ENCODE data around the gene COL6A2. TPM values are rescaled to one million over a fixed set of nuclear protein-coding genes. Genes with fewer than 3 reads are reported as not detected.

The COL6A2 gene
- total and polyA plus RNA-seq, 4 donors, result 335 to 3,611 (median 1,409) TPM

DNA sequence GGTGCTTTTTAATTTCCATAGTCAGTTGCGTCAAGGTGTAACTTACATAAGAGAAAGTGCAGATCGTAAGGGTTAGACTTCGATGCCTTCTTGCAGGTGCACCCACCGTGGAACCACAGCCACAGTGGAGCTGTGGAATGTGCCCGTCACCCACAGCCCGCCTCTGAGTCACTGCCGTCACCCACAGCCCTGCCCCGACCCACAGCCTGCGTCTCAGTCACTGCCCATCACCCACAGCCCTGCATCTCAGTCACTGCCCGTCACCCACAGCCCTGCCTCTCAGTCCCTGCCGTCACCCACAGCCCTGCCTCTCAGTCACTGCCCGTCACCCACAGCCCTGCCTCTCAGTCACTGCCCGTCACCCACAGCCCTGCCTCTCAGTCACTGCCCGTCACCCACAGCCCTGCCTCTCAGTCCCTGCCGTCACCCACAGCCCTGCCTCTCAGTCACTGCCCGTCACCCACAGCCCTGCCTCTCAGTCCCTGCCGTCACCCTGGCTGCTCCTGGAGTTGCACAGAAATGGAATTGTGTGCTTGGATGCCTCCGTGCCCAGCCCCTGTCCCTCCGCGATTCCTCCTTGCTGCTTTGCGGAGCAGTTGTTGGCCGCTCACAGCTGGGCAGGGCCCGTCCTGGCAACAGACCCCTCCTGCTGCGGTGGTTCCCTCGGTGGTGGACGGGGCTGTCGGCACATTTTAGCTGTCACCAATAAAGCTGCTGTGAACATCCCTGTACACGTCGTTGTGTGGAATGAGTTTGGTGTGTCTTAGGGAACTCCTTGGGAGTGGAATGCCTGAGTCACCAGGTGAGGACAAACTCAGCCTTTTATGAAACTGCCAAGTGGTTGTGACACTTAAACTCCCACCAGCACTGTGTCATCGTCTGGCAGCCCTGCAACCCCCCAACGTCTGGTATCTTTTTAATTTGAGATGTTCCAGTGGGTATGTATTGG lies 44.9 kb upstream of the COL6A2 start:
- DNase-seq (peak in 1 of 2 donors; percentile 44), ATAC-seq (ENCODE audit: low FRiP score) (no peak)
- no peaks in the 10 kb centered on the region for H3K27me3 ChIP-seq (ENCODE audit: control insufficient read depth in 1 of 2, insufficient read depth in 2 of 2, low read length in 1 of 2)
- H3K27ac ChIP-seq (ENCODE audit: low read depth in 1 of 2, low read length in 2 of 2), result no peak overlapping the region
- no peak overlapping the region for H3K4me3 ChIP-seq (ENCODE audit: low read length in 2 of 2)
- H3K36me3 ChIP-seq (ENCODE audit: control insufficient read depth in 1 of 2, insufficient read depth in 2 of 2, low read length in 1 of 2), result no peaks in the 10 kb centered on the region
- H3K9me3 ChIP-seq (ENCODE audit: control insufficient read depth, low read length), result no peaks in the 10 kb centered on the region
- H3K4me1 ChIP-seq (ENCODE audit: control insufficient read depth in 1 of 2, insufficient read depth in 2 of 2, low read length in 2 of 2), result no peaks in the 10 kb centered on the region
- intact Hi-C loops (cut with DNase I), result no loop called here
- 79 to 90% methylated on average over 31 of the region's 31 CpGs for WGBS, 2 donors

DNA sequence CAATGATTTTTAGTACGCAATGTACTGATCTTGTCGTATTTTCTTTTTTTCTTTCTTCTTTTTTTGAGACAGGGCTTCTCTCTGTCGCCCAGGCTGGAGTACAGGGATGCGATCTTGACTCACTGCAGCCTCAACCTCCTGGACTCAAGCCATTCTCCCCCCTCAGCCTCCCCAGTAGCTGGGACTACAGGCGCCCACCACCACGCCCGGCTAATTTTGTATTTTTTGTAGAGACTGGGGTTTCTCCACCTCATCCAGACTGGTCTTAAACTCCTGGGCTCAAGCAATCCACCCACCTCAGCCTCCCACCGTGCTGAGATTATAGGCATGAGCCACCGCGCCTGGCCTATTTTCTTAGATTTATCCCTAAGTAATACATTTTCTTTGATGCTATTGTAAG lies 43.9 kb upstream of the COL6A2 start:
- ATAC-seq (ENCODE audit: low FRiP score), result no peak
- Histone ChIP-seq H3K9me3 (ENCODE audit: control insufficient read depth, low read length) (no peaks in the 10 kb centered on the region), H3K27me3 (ENCODE audit: control insufficient read depth in 1 of 2, insufficient read depth in 2 of 2, low read length in 1 of 2) (no peaks in the 10 kb centered on the region), H3K27ac (ENCODE audit: low read depth in 1 of 2, low read length in 2 of 2) (no peak overlapping the region), H3K36me3 (ENCODE audit: control insufficient read depth in 1 of 2, insufficient read depth in 2 of 2, low read length in 1 of 2) (no peaks in the 10 kb centered on the region), H3K4me3 (ENCODE audit: low read length in 2 of 2) (no peak overlapping the region), H3K4me1 (ENCODE audit: control insufficient read depth in 1 of 2, insufficient read depth in 2 of 2, low read length in 2 of 2) (no peaks in the 10 kb centered on the region)
- WGBS, 2 donors, result 80 to 82% methylated on average over 10 of the region's 10 CpGs
- no peak for DNase-seq
- intact Hi-C loops (cut with DNase I), result no loop called here

DNA sequence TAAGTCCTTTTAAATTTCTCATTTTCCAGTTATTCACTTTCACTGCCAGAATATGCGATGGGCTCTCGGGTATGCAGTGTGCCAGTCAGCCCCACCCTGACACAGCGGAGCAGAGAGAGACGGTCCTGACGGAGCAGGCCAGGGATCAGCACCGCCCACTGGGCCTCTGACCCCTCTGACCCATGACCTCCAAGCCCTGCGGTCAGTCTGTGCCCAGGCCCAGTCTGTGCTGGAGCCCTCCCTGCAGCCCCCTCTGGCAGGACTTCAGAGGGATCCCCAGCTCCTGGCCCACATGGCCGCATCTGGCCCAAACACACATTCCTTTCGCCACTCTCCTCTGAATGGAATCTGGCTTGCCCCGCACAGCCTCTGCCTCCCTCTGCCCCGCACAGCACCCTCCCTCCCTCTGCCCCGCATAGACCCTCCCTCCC lies 43.4 kb upstream of the COL6A2 start:
- 13 to 17% methylated on average over 10 to 12 of the region's 12 CpGs for WGBS, 2 donors
- Histone ChIP-seq H3K4me3 (ENCODE audit: low read length in 2 of 2) (no peak overlapping the region), H3K4me1 (ENCODE audit: control insufficient read depth in 1 of 2, insufficient read depth in 2 of 2, low read length in 2 of 2) (no peaks in the 10 kb centered on the region), H3K27me3 (ENCODE audit: control insufficient read depth in 1 of 2, insufficient read depth in 2 of 2, low read length in 1 of 2) (no peaks in the 10 kb centered on the region), H3K27ac (ENCODE audit: low read depth in 1 of 2, low read length in 2 of 2) (peak overlapping the region; percentile 70 to 83), H3K9me3 (ENCODE audit: control insufficient read depth, low read length) (no peaks in the 10 kb centered on the region), H3K36me3 (ENCODE audit: control insufficient read depth in 1 of 2, insufficient read depth in 2 of 2, low read length in 1 of 2) (no peaks in the 10 kb centered on the region)
- intact Hi-C loops (cut with DNase I), result no loop called here
- ATAC-seq (ENCODE audit: low FRiP score) (no peak), DNase-seq (peak in 1 of 2 donors; percentile 76)

DNA sequence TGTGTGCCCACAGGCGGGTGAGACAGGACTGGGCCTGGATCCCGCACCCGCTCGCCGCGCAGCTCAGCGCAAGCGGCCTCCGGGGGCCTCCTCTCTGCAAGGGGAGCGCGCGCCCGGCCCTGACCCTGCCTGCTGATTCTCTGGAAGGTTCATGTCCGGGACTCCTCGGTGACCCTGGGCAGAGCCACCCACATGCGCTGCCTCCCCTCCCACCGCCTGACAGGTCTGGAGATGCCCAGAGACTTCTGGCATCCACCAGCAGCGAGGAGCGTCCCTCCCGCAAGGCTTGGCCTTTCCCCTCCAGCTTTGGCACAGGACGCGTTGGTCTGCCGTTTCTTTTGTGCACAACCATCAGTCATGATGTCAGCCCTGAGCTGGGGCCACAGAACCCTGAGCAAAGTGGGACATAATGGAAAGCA lies 42.0 kb upstream of the COL6A2 start:
- H3K9me3 ChIP-seq (ENCODE audit: control insufficient read depth, low read length), result no peaks in the 10 kb centered on the region
- no peaks in the 10 kb centered on the region for H3K36me3 ChIP-seq (ENCODE audit: control insufficient read depth in 1 of 2, insufficient read depth in 2 of 2, low read length in 1 of 2)
- no peaks in the 10 kb centered on the region for H3K27me3 ChIP-seq (ENCODE audit: control insufficient read depth in 1 of 2, insufficient read depth in 2 of 2, low read length in 1 of 2)
- no peak overlapping the region for H3K4me3 ChIP-seq (ENCODE audit: low read length in 2 of 2)
- intact Hi-C loops (cut with DNase I), result loop anchor here in 1 of 2 donors (2.0 kb wide), 2 partner anchors 43 to 75 kb away; partner anchors contain the start of genes COL6A1 and COL6A2
- peak; percentile 48 for ATAC-seq (ENCODE audit: low FRiP score)
- H3K27ac ChIP-seq (ENCODE audit: low read depth in 1 of 2, low read length in 2 of 2), result peak overlapping the region; percentile 74 to 83
- peak; percentile 75 to 89 for DNase-seq
- WGBS, 2 donors, result 10 to 45% methylated on average over 11 to 23 of the region's 23 CpGs
- peaks cover 0 to 2% of the 10 kb centered on the region in 2 donors for H3K4me1 ChIP-seq (ENCODE audit: control insufficient read depth in 1 of 2, insufficient read depth in 2 of 2, low read length in 2 of 2)

DNA sequence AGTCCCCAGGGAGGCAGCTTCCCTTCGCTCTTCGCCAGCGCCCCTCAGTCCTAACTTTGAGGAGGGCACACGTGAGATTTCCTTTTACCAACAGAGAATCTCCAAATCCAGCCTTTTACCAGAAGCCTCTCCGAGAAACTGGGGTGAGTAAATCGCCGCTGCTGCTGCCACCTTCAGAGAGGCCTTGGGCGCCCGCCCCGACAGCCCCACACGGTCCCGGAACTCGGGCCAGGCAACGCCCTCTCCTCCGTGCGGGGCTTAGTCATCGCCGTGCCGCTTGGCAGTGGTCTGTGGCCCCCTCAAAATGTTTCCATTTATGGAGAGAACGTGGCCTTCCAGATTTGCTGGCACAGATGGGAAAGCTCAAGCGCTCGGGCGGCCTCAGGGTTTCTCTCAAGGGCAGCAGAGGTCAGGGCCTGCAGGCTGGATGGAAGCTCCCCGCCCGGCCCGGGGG lies 41.4 kb upstream of the COL6A2 start:
- Histone ChIP-seq H3K27ac (ENCODE audit: low read depth in 1 of 2, low read length in 2 of 2) (peak overlapping the region; percentile 89 to 95), H3K27me3 (ENCODE audit: control insufficient read depth in 1 of 2, insufficient read depth in 2 of 2, low read length in 1 of 2) (no peaks in the 10 kb centered on the region), H3K36me3 (ENCODE audit: control insufficient read depth in 1 of 2, insufficient read depth in 2 of 2, low read length in 1 of 2) (no peaks in the 10 kb centered on the region), H3K9me3 (ENCODE audit: control insufficient read depth, low read length) (no peaks in the 10 kb centered on the region), H3K4me1 (ENCODE audit: control insufficient read depth in 1 of 2, insufficient read depth in 2 of 2, low read length in 2 of 2) (peaks cover 0 to 2% of the 10 kb centered on the region in 2 donors), H3K4me3 (ENCODE audit: low read length in 2 of 2) (no peak overlapping the region)
- peak; percentile 95 to 97 for DNase-seq
- intact Hi-C loops (cut with DNase I), result loop anchor here in 1 of 2 donors (2.0 kb wide), 2 partner anchors 42 to 76 kb away; partner anchors contain the start of genes COL6A1 and COL6A2
- peak; percentile 92 for ATAC-seq (ENCODE audit: low FRiP score)
- WGBS, 2 donors, result 2 to 4% methylated on average over 26 of the region's 26 CpGs

DNA sequence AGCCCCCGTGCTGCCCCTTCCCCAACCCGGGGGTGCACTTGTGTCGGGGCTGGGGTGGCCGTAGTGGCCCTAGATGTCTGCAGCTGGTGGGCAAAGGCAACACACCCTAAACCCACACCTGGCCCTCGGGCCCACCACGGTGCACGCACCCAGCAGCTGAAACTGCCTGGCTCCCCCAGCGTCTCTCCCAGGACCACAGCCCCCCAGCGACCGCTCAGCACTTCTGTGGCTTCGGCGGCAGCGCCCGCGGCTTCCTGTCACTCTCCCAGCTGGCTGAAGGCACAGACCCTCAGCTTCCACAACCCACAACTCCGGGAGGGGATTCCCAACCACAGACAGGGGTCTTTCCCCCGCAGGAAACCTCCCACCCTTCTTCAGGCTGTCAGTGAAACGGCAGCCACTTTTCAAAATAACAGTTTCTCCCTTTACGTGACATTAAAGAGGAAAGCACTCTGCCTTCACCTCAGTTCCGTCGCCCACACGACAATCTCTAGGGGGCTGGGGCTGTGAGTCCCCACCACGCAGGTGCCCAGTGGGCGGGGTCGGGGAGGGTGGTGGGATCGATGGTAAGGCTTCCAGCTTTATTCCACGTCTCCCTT lies 40.7 kb upstream of the COL6A2 start:
- H3K27me3 ChIP-seq (ENCODE audit: control insufficient read depth in 1 of 2, insufficient read depth in 2 of 2, low read length in 1 of 2), result no peaks in the 10 kb centered on the region
- no peak overlapping the region for H3K4me3 ChIP-seq (ENCODE audit: low read length in 2 of 2)
- DNase-seq (peak in 1 of 2 donors; percentile 70), ATAC-seq (ENCODE audit: low FRiP score) (no peak)
- H3K36me3 ChIP-seq (ENCODE audit: control insufficient read depth in 1 of 2, insufficient read depth in 2 of 2, low read length in 1 of 2), result no peaks in the 10 kb centered on the region
- no peaks in the 10 kb centered on the region for H3K9me3 ChIP-seq (ENCODE audit: control insufficient read depth, low read length)
- intact Hi-C loops (cut with DNase I), result loop anchor here in 1 of 2 donors (2.0 kb wide), 2 partner anchors 42 to 76 kb away; partner anchors contain the start of genes COL6A1 and COL6A2
- WGBS, 2 donors, result 36 to 40% methylated on average over 26 to 27 of the region's 27 CpGs
- peak overlapping the region; percentile 89 to 95 for H3K27ac ChIP-seq (ENCODE audit: low read depth in 1 of 2, low read length in 2 of 2)
- peaks cover 0 to 2% of the 10 kb centered on the region in 2 donors for H3K4me1 ChIP-seq (ENCODE audit: control insufficient read depth in 1 of 2, insufficient read depth in 2 of 2, low read length in 2 of 2)

DNA sequence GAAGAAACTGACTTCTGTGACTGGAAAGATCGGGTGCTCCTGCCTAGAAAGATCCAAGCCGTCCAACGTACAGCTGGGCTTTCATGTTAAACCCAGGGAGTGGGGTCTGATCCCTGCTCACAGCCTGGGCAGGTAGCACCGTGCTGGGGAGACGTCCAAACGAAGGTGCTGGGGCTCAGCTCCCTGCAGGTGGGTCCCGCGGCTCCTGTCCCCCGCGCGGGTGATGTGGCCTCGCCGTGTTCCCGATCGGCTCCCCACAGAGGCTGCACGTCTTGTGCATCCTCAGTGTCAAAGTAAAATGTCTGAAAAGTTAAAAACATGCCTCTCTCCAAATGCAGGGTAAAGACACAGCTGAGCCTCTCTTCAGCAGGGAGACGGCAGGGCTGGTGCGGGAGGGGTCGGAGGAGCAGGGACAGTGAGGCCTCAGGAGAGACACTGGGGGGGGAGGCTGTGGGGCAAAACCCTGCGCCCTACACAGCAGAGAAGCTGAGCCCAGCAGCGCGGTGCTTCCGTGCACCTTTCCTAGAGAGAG lies 40.1 kb upstream of the COL6A2 start:
- Histone ChIP-seq H3K4me3 (ENCODE audit: low read length in 2 of 2) (no peak overlapping the region), H3K36me3 (ENCODE audit: control insufficient read depth in 1 of 2, insufficient read depth in 2 of 2, low read length in 1 of 2) (no peaks in the 10 kb centered on the region), H3K9me3 (ENCODE audit: control insufficient read depth, low read length) (no peaks in the 10 kb centered on the region), H3K27ac (ENCODE audit: low read depth in 1 of 2, low read length in 2 of 2) (peak overlapping the region; percentile 89 to 95), H3K27me3 (ENCODE audit: control insufficient read depth in 1 of 2, insufficient read depth in 2 of 2, low read length in 1 of 2) (no peaks in the 10 kb centered on the region), H3K4me1 (ENCODE audit: control insufficient read depth in 1 of 2, insufficient read depth in 2 of 2, low read length in 2 of 2) (peaks cover 0 to 2% of the 10 kb centered on the region in 2 donors)
- peak in 1 of 2 donors; percentile 69 for DNase-seq
- intact Hi-C loops (cut with DNase I), result loop anchor here in 1 of 2 donors (2.0 kb wide), 2 partner anchors 41 to 77 kb away; partner anchors contain the start of genes COL6A1 and COL6A2
- ATAC-seq (ENCODE audit: low FRiP score), result no peak
- 84 to 91% methylated on average over 23 of the region's 23 CpGs for WGBS, 2 donors

DNA sequence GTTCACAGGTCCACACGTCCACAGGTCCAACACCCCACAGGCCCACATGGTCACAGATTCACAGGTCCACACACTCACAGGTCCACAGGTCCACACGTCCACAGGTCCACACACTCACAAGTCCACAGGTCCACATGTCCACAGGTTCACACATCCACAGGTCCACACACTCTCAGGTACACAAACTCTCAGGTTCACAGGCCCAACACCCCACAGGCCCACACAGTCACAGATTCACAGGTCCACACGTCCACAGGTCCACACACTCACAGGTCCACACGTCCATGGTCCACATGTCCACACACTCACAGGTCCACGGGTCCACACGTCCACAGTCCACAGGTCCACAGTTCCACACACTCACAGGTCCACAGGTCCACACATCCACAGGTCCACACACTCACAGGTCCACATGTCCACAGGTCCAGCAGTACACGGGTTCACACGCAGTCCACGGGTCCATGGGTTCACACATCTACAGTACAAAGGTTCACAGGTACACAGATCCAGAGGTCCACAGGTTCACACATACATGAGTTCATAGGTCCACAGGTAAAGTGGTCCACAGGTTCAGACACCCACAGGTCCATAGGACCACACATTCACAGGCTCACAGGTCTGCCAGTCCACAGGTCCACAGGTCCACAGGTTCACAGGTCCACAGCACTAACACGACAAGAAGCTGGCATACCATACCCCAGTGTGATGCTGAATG lies 39.3 kb upstream of the COL6A2 start:
- intact Hi-C loops (cut with DNase I), result no loop called here
- Histone ChIP-seq H3K9me3 (ENCODE audit: control insufficient read depth, low read length) (no peaks in the 10 kb centered on the region), H3K4me1 (ENCODE audit: control insufficient read depth in 1 of 2, insufficient read depth in 2 of 2, low read length in 2 of 2) (peaks cover 0 to 2% of the 10 kb centered on the region in 2 donors), H3K27ac (ENCODE audit: low read depth in 1 of 2, low read length in 2 of 2) (peak overlapping the region; percentile 89 to 95), H3K27me3 (ENCODE audit: control insufficient read depth in 1 of 2, insufficient read depth in 2 of 2, low read length in 1 of 2) (no peaks in the 10 kb centered on the region), H3K4me3 (ENCODE audit: low read length in 2 of 2) (no peak overlapping the region), H3K36me3 (ENCODE audit: control insufficient read depth in 1 of 2, insufficient read depth in 2 of 2, low read length in 1 of 2) (no peaks in the 10 kb centered on the region)
- ATAC-seq (ENCODE audit: low FRiP score) (no peak), DNase-seq (peak in 1 of 2 donors; percentile 59)
- 93 to 95% methylated on average over 10 of the region's 10 CpGs for WGBS, 2 donors
